Keratinocyte (primary cell): ENCODE results near the gene RAB8A. TPM values are rescaled to one million over a fixed set of nuclear protein-coding genes. Genes with fewer than 3 reads are reported as not detected.

Experiments
- DNase-seq: peaks from one replicate; pipeline ENCODE4 v3.0.0-alpha.2; 2011; ENCODE audit warnings: low read depth, missing footprints, low spot score
- FAIRE-seq: peaks from 2 replicates; lab custom pipeline; 2011; peaks lifted over from hg19 to GRCh38; lab: Jason Lieb, UNC
- H2AFZ ChIP-seq: 2 replicates; pipeline ENCODE4 v1.6.0; 2012; ENCODE audit warnings: low read length, control low read depth, inconsistent platforms; ENCODE audit not compliant: control insufficient read depth
- H3K27ac ChIP-seq: 2 replicates; pipeline ENCODE4 v1.5.1; 2011; ENCODE audit warnings: low read length; ENCODE audit not compliant: control insufficient read depth, insufficient read depth
- H3K27me3 ChIP-seq: 3 replicates; pipeline ENCODE4 v1.6.0; 2011; ENCODE audit warnings: low read length; ENCODE audit not compliant: control insufficient read depth, insufficient read depth; ENCODE audit errors: extremely low read depth
- H3K36me3 ChIP-seq, 2 experiments: 2 replicates in 1 of 2; 3 replicates in 1 of 2; pipeline ENCODE4 v1.5.1; 2011; ENCODE audit warnings: low read length in 2 of 2, mild to moderate bottlenecking in 1 of 2; ENCODE audit not compliant: control insufficient read depth in 2 of 2, insufficient read depth in 2 of 2; ENCODE audit errors: extremely low read depth in 1 of 2
- H3K4me1 ChIP-seq: 3 replicates; pipeline ENCODE4 v1.5.1; 2011; ENCODE audit warnings: low read length; ENCODE audit not compliant: control insufficient read depth, insufficient read depth; ENCODE audit errors: extremely low read depth
- H3K4me2 ChIP-seq: 3 replicates; pipeline ENCODE4 v1.6.0; 2011; ENCODE audit warnings: low read depth, low read length; ENCODE audit not compliant: control insufficient read depth, insufficient read depth; ENCODE audit errors: extremely low read depth
- H3K4me3 ChIP-seq, 3 experiments: fragments of 200-600 bp in 1 of 3; sonication (generic) in 1 of 3; 2 replicates in 2 of 3; 3 replicates in 1 of 3; pipeline ENCODE4 v1.5.1; 2011 to 2016; ENCODE audit warnings: low read length in 3 of 3, mild to moderate bottlenecking in 3 of 3, control low read depth in 2 of 3, inconsistent platforms in 1 of 3, low read depth in 1 of 3, mixed read lengths in 1 of 3, mixed run types in 1 of 3, moderate library complexity in 1 of 3; ENCODE audit not compliant: control insufficient read depth in 2 of 3, insufficient read depth in 2 of 3; ENCODE audit errors: extremely low read depth in 1 of 3
- H3K79me2 ChIP-seq: 2 replicates; pipeline ENCODE4 v1.6.0; 2012; ENCODE audit warnings: low read length; ENCODE audit not compliant: control insufficient read depth, insufficient read depth
- H3K9ac ChIP-seq: 3 replicates; pipeline ENCODE4 v1.6.0; 2011; ENCODE audit warnings: low read length; ENCODE audit not compliant: control insufficient read depth, insufficient read depth; ENCODE audit errors: extremely low read depth
- H3K9me1 ChIP-seq: 3 replicates; pipeline ENCODE4 v1.6.0; 2011; ENCODE audit warnings: low read length; ENCODE audit not compliant: control insufficient read depth, insufficient read depth; ENCODE audit errors: extremely low read depth
- H3K9me3 ChIP-seq: 2 replicates; pipeline ENCODE4 v1.5.1; 2012; ENCODE audit warnings: low read depth, low read length; ENCODE audit not compliant: control insufficient read depth
- H4K20me1 ChIP-seq: 3 replicates; pipeline ENCODE4 v1.6.0; 2011; ENCODE audit warnings: low read length; ENCODE audit not compliant: control insufficient read depth, insufficient read depth; ENCODE audit errors: extremely low read depth
- CTCF ChIP-seq, 3 experiments: IDR thresholded peaks in 1 of 3; conservative IDR thresholded peaks in 1 of 3; optimal IDR thresholded peaks in 1 of 3; 2 replicates in 2 of 3; 3 replicates in 1 of 3; pipeline versions ENCODE3 to v1.5.1; 2011; ENCODE audit warnings: low read length in 3 of 3, mild to moderate bottlenecking in 3 of 3, moderate library complexity in 2 of 3, control low read depth in 1 of 3, inconsistent platforms in 1 of 3; ENCODE audit not compliant: insufficient read depth in 2 of 3; ENCODE audit errors: extremely low read depth in 1 of 3
- EZH2 ChIP-seq: IDR thresholded peaks from one replicate; pipeline ENCODE4 v1.6.1; 2012; ENCODE audit warnings: inconsistent platforms, mild to moderate bottlenecking, low read length, moderate library complexity
- dilution Hi-C: fragments of 300-500 bp; cut with MboI; formaldehyde crosslinking; loops from one replicate; pipeline ENCODE4 v1.7.0; 2020; ENCODE audit warnings: low sequenced_read_pairs; ENCODE audit not compliant: extremely low pct_ligation_motif_present
- polyA plus RNA-seq, 5 experiments: library from polyadenylated mRNA; depleted of rRNA in 3 of 5; stranded (reverse) in 3 of 5; stranded (forward) in 1 of 5; unstranded in 1 of 5; fragments of >200 nt; gene quantifications; 1 replicate in 1 of 5; 2 replicates in 3 of 5; 3 replicates in 1 of 5; pipeline versions ENCODE4 v1.2.1 to v1.2.3, GENCODE V29; 2011 to 2012; ENCODE audit warnings: missing spikeins in 2 of 5, low read depth in 1 of 5, low replicate concordance in 1 of 5

RAB8A gene
- polyA plus RNA-seq, 1 donor (not counting 4 experiments of a cell fraction or from before 2014, with no cell fraction given) = 95.1 TPM

GRCh38 chr19:16121141-16121540 lies 9.5 kb downstream of the RAB8A start:
- Histone ChIP-seq H3K9ac (peak overlapping the region; percentile 55), H3K4me2 (no peak overlapping the region), H3K9me1 (no peaks in the 10 kb centered on the region), H4K20me1 (peaks cover 2% of the 10 kb centered on the region), H3K79me2 (peaks cover 18% of the 10 kb centered on the region), H3K36me3 (peaks cover 46 to 58% of the 10 kb centered on the region in 2 experiments), H3K4me1 (peaks cover 14% of the 10 kb centered on the region), H2AFZ (no peak overlapping the region), H3K27ac (peak overlapping the region; percentile 66), H3K9me3 (no peaks in the 10 kb centered on the region), H3K27me3 (no peaks in the 10 kb centered on the region), H3K4me3 (no peak overlapping the region)
- dilution Hi-C loops = no loop called here
- no peak for TF ChIP-seq EZH2
- no peak for DNase-seq
- FAIRE-seq = no peak

GRCh38 chr19:16121967-16122366 lies 10.3 kb downstream of the RAB8A start:
- dilution Hi-C loops = no loop called here
- H3K4me1 ChIP-seq = peaks cover 14% of the 10 kb centered on the region
- H3K4me3 ChIP-seq = no peak overlapping the region
- FAIRE-seq = peak; percentile 89
- peaks cover 10% of the 10 kb centered on the region for H3K79me2 ChIP-seq
- H3K36me3 ChIP-seq = peaks cover 45 to 58% of the 10 kb centered on the region in 2 experiments
- no peaks in the 10 kb centered on the region for H3K9me1 ChIP-seq
- no peak overlapping the region for H2AFZ ChIP-seq
- H3K27me3 ChIP-seq = no peaks in the 10 kb centered on the region
- peak overlapping the region; percentile 66 for H3K27ac ChIP-seq
- no peaks in the 10 kb centered on the region for H3K9me3 ChIP-seq
- peaks cover 2% of the 10 kb centered on the region for H4K20me1 ChIP-seq
- peak overlapping the region; percentile 55 for H3K9ac ChIP-seq
- H3K4me2 ChIP-seq = peak overlapping the region; percentile 39
- DNase-seq = peak; percentile 48
- TF ChIP-seq CTCF (optimal IDR thresholded peaks at IDR 0.05 in 1 of 3, IDR thresholded peaks at IDR 0.05 in 1 of 3, conservative IDR thresholded peaks at IDR 0.05 in 1 of 3; ENCODE audit: extremely low read depth in 1 of 3, insufficient read depth in 2 of 3, low read length in 3 of 3) = no peak
- TF ChIP-seq EZH2 = no peak

- no peak overlapping the region for H3K27ac ChIP-seq
- H4K20me1 ChIP-seq = peaks cover 2% of the 10 kb centered on the region
- FAIRE-seq = no peak
- H3K4me3 ChIP-seq = no peak overlapping the region
- no peak overlapping the region for H3K4me2 ChIP-seq
- peaks cover 14% of the 10 kb centered on the region for H3K4me1 ChIP-seq
- peaks cover 4% of the 10 kb centered on the region for H3K79me2 ChIP-seq
- H3K9me1 ChIP-seq = no peaks in the 10 kb centered on the region
- H3K27me3 ChIP-seq = no peaks in the 10 kb centered on the region
- H3K9me3 ChIP-seq = no peaks in the 10 kb centered on the region
- TF ChIP-seq EZH2 (no peak), CTCF (optimal IDR thresholded peaks at IDR 0.05 in 1 of 3, IDR thresholded peaks at IDR 0.05 in 1 of 3, conservative IDR thresholded peaks at IDR 0.05 in 1 of 3; ENCODE audit: extremely low read depth in 1 of 3, insufficient read depth in 2 of 3, low read length in 3 of 3) (no peak)
- peaks cover 52 to 67% of the 10 kb centered on the region in 2 experiments for H3K36me3 ChIP-seq
- no peak overlapping the region for H2AFZ ChIP-seq
- dilution Hi-C loops = no loop called here
- no peak for DNase-seq
- H3K9ac ChIP-seq = no peak overlapping the region
These were observed 13.3 kb downstream of the RAB8A start for GRCh38 chr19:16124953-16125352.
